ENCODE data around the gene CD79A. TPM values are rescaled to one million over a fixed set of nuclear protein-coding genes. Genes with fewer than 3 reads are reported as not detected.

Gene CD79A
- total RNA-seq, 1 donor from 2014 or later = 3.5 TPM

Small RNA genes within 50 kb of the gene (small RNA-seq; reads per million reads assigned to genes)
- not detected for gene MIR6797 (ENCODE audit: low replicate concordance)

Other genes with a start within 250 kb of the CD79A start
- gene CEACAM7, start 189.0 kb upstream of the CD79A start, total RNA-seq = 10.8 TPM
- 5.4 TPM for gene CEACAM5, start 168.7 kb upstream of the CD79A start, total RNA-seq
- gene CEACAM6, start 121.7 kb upstream of the CD79A start, total RNA-seq = 6.7 TPM
- not detected for gene CEACAM3, start 80.7 kb upstream of the CD79A start, total RNA-seq
- not detected for gene LYPD4, start 32.6 kb upstream of the CD79A start, total RNA-seq
- gene DMRTC2, start 32.2 kb upstream of the CD79A start, total RNA-seq = not detected
- gene RPS19, start 17.0 kb upstream of the CD79A start, total RNA-seq = 898 TPM
- gene ARHGEF1, start 5.9 kb downstream of the CD79A start, total RNA-seq = 30.7 TPM
- not detected for gene ERFL, start 51.2 kb downstream of the CD79A start, total RNA-seq
- gene RABAC1, start 82.0 kb downstream of the CD79A start, total RNA-seq = 74.6 TPM
- gene ATP1A3, start 117.0 kb downstream of the CD79A start, total RNA-seq = 2.4 TPM
- gene GRIK5, start 192.9 kb downstream of the CD79A start, total RNA-seq = 3.2 TPM
- 14.5 TPM for gene ZNF574, start 198.9 kb downstream of the CD79A start, total RNA-seq